Activated T-cell treated with anti-CD3 and anti-CD28 coated beads for 1 hour (primary cell): Measurements from ENCODE around the gene POLR2F.
A peak's percentile ranks its signal among the peaks of the same experiment; 100 is the strongest.

Experiments used
- DNase-seq: peaks from one replicate; pipeline ENCODE4 v3.0.0-alpha.2; 2020; ENCODE audit warnings: low read depth

The POLR2F gene

DNA sequence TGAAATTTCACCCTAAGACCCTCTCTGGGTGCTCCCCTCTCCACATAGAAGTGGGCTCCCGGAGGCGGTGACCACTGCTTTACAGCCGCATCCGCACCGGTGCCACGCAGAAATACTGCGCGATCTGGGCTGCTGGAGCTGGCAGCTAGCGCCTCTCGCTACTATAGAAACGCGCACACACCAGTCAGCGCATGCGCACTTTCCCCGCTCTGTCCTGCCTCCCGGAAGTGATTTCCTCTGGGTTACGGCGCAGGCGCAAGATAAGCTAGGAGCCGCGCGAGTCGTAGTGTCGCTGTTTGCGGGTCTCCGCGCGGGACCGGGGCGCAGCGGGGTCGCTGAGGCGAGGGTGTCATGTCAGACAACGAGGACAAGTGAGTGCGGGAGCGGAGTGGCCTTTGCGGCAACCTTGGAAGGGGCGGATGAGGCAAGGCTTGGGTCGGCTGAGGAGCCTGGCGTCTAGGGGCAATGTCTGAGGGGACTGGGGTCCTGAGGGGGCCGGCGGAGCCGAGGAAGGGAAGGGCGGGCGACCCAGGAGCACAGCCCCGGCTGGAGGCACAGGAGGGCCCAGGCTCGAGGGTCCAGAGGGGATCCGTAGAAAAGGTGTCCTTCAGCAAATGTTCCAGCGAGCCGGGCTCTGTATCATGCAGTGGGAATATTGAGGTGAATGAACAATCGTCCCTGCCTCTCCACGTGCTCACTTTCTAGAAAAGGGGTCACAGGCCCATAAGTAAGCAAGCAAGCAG is at the start of gene POLR2F, which contains the start of gene C22orf23:
Gene POLR2F, plus strand, starts transcription at position 263 of the 743 bp plus-strand sequence. Its CDS starts 89 bp downstream, at position 352.
Gene C22orf23, minus strand, starts transcription at position 165 of the 743 bp plus-strand sequence. CDS start 452 bp downstream, outside the sequence.
- peak; percentile 96 for DNase-seq

DNA sequence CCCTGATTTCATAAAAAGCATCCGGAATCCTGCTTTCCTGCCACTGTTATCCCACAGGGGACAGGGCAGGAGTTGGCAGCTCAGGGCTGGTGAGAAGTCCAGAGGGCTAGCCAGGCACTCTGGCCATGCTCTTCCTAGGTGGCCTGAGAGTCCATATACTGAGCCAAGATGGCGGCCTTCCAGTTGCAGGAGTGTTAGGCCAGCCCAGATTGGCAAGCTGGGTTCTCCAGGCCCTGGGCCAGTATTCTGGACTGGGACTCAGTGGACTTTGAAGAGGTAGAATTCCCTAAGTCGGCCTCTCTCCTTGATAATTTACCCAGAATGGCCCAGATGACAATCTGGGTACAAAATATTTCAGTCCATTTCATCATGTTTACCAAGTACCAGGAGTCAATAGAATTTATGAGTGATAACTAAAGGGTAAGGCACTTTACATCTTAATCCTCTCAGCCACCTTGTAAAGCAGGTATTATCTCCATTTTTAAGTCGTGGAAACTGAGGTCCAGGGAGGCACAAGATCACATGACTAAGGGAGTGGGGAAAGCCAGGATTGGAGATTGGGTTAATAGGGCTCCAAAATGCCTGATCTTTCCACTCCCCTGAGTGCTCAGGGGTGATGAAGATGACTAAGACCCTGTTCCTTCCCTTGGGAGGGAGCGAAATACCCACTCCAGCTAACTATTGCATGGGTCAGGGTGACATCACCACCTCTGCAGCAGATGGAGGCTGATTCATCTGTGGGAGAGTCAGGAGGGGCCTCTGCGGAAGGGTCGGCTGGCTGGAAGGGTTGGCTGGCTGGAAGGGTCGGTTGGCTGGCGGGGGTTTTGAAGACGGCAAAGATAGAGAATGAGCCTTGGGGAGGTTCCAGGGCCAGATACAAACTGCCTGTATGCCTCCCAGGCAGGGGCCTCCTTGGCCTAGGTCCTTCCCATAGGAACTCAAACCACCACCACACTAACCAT is 48.6 kb upstream of the POLR2F start:
- DNase-seq = no peak

DNA sequence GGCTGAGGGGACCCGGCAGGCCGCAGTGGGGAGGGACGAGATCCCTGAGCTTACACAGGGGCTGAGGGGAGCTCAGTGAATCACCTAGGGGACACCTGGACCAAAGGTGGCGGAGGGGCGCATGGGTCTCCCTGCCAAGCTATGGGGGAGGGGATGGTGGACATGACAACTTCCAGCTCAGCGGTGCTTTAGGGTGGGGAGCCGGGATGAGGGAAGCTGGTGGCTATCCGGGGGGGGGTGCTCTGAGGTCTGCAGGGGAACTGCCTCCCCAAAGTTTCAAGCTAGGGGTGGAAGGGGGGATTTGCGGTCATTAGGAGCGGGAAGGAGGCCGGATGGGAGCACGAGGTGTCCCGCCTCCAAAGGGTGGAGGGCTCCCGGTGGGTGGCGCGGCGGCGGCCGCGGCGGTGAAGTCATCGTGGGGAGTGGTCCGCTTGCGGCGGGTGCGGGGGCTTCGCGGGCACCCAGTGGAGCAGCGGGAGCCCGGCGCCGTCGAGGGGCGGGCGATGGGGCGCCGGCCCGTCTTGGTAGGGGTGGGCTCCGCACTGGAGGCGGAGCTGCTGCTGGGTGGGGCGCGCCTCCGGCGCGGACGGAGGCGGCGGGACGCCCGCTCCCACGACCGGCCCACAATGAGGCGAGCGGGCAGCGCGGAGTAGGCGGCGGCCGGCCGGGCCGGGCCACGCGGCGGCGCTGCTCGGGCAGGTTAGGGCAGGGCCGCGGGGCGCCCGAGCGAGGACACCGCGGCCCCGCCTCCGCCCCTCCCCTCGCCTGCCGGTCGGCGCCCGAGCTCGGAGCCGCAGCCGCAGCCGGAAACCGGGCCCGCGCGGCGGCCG is 47.8 kb upstream of the POLR2F start, which contains the start of gene MICALL1:
Gene MICALL1, plus strand, starts transcription at position 764 of the 830 bp plus-strand sequence. CDS start 126 bp downstream, outside the sequence.
- DNase-seq = peak; percentile 49

DNA sequence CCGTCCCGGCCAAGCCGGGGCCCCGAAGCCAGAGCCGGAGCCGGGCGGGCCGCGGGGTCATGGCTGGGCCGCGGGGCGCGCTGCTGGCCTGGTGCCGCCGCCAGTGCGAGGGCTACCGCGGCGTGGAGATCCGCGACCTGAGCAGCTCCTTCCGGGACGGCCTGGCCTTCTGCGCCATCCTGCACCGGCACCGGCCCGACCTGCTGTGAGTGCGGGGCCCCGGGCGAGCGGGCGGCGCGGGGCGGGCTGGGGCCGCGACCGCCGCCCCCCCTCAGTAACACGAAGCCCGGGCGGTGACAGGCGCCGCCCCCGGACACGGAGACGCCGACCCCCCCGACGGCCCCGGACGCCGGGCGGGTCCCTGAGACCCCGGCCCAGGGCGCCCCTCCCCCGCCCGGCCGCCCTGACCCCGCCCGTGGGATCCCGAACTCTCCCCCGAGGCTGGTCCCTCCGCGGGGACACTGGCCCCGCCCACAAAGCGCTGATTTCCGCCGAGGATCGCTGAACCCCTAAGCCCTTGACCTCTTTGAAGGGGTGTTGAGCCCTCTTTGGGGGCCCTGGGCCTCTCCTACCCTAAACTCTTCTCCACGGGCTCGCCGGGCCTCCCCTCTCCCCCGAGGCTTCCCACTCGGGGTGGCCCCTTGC is 47.0 kb upstream of the POLR2F start:
- peak; percentile 37 for DNase-seq

DNA sequence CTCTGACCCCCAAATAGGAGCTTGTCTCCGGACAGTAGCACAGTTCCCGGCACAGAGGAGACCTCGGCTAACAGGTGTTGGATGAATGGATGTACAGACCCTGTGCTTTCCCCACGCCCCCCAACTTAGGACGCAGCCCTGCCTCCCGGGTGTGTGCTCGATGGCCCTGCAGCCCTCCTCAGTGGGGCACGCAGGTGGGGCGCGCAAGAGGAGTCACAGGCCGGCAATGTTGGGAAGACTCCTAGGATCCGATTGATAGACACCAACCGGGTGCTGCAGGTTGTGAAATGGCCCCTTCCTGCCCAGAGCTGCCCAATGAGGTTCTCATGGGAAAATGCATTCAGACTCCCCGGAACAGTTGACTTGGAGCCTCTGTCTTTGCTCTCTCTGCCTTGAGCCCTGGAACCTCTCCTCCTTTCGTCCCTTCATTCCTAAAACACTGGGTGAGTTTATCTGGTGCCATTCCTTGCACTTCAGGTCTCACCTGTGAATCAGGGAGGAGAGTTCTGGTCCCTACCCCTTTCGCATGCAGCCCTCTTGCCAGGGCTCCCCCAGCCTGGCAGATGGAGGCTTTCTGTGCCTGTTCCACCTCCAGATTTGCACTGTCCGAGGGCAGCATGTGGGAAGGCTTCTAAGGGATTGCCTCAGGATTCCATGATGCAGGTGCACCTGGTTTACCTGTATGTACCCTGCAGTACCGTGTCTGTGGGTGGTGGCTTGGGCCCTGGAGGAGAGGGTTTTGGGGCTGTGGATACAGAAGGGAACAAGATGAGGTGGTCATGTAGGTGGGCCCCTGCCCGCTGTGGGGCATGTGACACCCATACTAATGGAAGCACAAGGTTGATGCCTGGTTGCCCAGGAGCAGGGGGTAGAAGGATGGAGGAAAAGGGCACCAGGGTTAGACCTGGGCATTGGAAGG is 46.2 kb upstream of the POLR2F start:
- DNase-seq = no peak

GRCh38 chr22:37909766-37910165 is 43.7 kb upstream of the POLR2F start:
- DNase-seq = no peak

DNA sequence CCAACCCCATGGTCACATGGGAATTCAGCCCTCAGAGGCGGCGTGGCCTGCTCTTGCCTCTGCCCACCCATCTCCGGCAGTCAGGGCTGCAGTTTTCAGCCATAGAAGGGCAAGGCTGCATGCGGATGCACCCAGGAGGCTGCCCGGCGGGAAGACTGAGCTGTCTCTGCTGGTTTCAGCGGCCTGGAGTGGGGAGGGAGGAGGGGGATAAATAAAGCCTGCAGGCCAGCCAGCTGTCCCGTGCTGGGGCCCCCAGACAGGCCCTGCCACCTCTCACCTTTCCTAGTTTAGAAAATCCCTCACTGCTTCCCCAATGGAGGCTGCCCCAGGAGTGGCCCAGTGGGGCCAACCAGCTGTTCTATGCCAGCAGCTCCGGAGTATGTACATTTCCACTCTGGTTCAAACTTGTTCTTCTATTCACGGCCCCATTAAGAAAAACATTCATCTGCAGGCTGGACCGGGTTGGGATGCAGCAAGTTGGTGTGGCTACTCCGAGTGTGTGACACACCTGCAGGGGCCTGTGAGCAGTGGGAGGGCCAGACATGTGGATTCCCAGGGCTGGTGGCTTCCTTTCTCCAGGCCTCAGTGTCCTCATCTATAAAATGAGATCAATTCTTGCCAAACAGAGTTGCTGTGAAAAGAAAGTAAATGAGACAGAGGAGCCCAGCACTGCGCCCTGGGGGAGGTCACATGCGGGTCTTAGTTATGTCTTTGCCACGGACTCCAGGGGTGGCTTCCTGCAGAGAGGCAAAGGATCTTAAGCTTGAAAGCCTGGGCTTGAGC is 42.4 kb upstream of the POLR2F start:
- no peak for DNase-seq

DNA sequence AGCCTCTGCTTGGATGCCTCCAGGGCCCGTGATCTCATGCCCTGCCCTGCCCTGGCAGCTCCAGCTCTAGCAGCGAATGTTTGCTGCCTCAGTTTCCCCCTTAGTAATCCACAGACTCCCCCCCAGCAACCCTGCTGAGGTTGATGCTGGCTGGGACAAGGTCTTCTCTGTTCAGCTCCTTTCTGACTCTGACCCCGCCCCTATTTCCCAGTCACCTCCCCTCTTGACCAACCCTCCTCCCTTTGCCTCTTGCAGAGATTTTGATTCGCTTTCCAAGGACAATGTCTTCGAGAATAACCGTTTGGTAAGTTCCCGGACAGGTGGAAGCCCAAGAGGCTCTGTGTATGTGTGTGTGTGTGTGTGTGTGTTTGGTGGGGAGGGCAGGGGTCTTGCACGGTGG is 41.8 kb upstream of the POLR2F start:
- no peak for DNase-seq

- no peak for DNase-seq
Measured at GRCh38 chr22:37912171-37912570, 41.3 kb upstream of the POLR2F start.

- DNase-seq = no peak
Measured at GRCh38 chr22:37913233-37913721, 40.2 kb upstream of the POLR2F start.

GRCh38 chr22:37916311-37916710 is 37.2 kb upstream of the POLR2F start:
- no peak for DNase-seq

DNA sequence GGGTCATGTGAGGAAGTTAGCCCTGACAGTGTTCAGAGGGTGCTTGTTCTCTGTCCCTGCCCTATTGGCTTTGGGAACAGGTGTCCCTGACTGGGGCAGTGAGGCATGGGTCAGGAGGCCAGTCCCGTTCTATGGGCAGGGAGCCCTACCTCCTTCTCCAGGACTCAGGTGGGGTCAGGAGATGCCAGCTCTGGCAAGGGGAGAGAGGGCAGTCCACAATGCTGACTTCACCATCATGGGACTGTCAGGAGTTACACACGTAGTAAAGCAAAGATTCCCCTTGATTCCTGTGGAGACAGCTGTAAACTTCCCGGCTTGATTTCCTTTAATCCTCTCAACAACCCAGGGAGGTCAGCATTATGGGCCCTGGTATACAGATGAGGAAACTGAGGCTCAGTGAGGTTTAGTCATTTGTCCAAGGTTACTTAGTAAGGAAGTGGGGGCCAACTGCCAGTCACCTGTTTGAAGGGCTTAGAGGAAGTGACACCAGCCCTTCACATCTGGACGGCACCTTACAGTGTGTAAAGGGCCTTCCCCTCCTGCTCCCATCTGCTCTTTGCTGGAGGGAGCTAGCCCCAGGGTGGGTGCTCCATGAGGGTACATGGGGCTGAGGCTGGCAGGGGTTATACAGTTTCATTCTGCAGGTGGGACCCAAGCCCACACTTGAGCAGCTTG is 35.5 kb upstream of the POLR2F start:
- DNase-seq = no peak

- no peak for DNase-seq
Measured at GRCh38 chr22:37918580-37919270, 34.8 kb upstream of the POLR2F start.

GRCh38 chr22:37920126-37920525 is 33.4 kb upstream of the POLR2F start:
- DNase-seq = no peak

DNA sequence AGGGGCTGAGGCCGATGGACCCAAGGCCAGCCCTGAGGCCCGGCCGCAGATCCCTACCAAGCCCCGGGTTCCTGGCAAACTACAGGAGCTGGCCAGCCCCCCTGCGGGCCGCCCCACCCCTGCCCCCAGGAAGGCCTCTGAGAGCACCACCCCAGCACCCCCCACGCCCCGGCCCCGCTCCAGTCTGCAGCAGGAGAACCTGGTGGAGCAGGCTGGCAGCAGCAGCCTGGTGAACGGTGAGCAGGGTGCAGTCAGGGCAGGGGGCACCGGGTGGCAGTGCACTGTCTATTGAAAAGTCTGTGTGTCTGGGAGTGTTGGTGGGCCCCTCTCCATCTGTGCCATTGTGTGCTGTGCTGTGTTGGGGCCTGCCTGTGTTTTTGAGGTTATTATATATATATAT is 31.3 kb upstream of the POLR2F start:
- no peak for DNase-seq

- no peak for DNase-seq
Measured at GRCh38 chr22:37923927-37924326, 29.6 kb upstream of the POLR2F start.

DNA sequence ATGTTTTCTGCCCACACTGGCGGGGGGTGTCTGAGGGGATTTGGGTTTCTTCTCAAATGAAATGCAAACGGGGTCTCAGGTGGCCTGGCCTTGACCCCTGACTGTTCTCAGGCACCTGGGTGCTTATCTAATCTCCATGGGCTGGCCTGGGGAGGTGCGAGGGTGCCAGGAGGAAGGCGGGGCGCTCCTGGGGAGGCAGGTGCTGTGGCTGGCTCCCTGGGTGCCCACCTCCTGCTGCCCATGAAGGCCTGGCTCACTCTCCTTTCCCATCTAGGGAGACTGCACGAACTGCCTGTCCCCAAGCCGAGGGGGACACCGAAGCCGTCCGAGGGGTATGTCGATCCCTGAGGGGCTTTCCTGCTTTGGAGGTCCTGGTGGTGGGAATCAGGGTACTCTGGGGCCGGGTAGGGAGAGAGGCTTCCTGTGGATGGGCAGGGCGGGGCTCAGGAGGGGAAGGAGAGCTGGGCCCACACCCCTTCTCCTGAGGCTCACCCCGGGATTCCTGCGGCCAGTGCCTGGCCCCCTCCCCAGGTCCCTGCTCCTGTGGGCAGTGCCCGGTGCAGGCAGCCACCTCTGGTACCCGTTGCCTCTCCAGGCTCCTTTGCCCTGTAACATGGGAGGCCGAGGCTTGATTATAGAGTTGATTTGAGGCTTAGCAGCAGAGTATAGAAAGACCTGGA is 29.0 kb upstream of the POLR2F start:
- DNase-seq = no peak
